ENCODE results near the gene RNF125. TPM values are rescaled to one million over a fixed set of nuclear protein-coding genes. Genes with fewer than 3 reads are reported as not detected.

The RNF125 gene
- total and polyA plus RNA-seq, 10 of the 15 experiments (the other 5 are each of a cell fraction or from before 2014, with no cell fraction given): 0.79 to 3.9 (median 2.9) TPM

DNA sequence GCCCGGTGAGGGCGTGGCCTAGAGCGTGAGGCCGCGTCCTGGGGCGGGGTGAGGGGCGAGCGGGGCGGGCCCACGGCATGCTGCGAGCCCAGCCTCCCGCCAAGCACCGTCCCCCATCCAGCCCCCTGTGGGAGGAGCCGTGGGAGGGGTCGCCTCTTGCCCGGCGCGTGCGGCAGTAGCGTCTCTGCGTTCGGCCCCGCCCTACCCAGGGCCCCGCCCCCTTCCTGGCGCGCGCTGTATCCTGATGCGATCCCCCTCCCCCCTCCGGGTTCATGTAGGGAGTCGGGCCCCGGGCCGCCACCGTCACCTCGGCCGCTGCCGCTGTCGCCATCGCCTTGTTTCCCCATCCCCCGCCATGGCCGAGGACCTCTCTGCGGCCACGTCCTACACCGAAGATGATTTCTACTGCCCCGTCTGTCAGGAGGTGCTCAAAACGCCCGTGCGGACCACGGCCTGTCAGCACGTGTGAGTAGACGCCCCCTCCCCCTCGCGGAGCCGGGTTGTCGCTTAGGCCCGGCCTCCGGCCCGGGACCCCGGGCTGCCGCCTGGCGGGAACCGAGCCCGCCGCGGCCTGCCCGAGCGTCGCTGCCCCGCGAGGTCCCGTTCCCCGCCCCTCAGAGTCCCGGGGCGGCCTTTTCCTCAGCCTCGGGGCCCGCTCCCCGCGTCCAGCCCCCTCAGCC lies 73.9 kb downstream of the RNF125 start (continued):
- TF ChIP-seq, protein P1, sequence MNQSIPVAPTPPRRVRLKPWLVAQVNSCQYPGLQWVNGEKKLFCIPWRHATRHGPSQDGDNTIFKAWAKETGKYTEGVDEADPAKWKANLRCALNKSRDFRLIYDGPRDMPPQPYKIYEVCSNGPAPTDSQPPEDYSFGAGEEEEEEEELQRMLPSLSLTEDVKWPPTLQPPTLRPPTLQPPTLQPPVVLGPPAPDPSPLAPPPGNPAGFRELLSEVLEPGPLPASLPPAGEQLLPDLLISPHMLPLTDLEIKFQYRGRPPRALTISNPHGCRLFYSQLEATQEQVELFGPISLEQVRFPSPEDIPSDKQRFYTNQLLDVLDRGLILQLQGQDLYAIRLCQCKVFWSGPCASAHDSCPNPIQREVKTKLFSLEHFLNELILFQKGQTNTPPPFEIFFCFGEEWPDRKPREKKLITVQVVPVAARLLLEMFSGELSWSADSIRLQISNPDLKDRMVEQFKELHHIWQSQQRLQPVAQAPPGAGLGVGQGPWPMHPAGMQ (IDR thresholded peaks at IDR 0.05; ENCODE audit: borderline replicate concordance): no peak
- TF ChIP-seq, protein P2, sequence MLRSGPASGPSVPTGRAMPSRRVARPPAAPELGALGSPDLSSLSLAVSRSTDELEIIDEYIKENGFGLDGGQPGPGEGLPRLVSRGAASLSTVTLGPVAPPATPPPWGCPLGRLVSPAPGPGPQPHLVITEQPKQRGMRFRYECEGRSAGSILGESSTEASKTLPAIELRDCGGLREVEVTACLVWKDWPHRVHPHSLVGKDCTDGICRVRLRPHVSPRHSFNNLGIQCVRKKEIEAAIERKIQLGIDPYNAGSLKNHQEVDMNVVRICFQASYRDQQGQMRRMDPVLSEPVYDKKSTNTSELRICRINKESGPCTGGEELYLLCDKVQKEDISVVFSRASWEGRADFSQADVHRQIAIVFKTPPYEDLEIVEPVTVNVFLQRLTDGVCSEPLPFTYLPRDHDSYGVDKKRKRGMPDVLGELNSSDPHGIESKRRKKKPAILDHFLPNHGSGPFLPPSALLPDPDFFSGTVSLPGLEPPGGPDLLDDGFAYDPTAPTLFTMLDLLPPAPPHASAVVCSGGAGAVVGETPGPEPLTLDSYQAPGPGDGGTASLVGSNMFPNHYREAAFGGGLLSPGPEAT (IDR thresholded peaks at IDR 0.05; ENCODE audit: low read depth): no peak
- TF ChIP-seq, protein P3, sequence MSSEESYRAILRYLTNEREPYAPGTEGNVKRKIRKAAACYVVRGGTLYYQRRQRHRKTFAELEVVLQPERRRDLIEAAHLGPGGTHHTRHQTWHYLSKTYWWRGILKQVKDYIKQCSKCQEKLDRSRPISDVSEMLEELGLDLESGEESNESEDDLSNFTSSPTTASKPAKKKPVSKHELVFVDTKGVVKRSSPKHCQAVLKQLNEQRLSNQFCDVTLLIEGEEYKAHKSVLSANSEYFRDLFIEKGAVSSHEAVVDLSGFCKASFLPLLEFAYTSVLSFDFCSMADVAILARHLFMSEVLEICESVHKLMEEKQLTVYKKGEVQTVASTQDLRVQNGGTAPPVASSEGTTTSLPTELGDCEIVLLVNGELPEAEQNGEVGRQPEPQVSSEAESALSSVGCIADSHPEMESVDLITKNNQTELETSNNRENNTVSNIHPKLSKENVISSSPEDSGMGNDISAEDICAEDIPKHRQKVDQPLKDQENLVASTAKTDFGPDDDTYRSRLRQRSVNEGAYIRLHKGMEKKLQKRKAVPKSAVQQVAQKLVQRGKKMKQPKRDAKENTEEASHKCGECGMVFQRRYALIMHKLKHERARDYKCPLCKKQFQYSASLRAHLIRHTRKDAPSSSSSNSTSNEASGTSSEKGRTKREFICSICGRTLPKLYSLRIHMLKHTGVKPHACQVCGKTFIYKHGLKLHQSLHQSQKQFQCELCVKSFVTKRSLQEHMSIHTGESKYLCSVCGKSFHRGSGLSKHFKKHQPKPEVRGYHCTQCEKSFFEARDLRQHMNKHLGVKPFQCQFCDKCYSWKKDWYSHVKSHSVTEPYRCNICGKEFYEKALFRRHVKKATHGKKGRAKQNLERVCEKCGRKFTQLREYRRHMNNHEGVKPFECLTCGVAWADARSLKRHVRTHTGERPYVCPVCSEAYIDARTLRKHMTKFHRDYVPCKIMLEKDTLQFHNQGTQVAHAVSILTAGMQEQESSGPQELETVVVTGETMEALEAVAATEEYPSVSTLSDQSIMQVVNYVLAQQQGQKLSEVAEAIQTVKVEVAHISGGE (CRISPR knock-in tag; IDR thresholded peaks at IDR 0.05): no peak
- TF ChIP-seq CREB1 (IDR thresholded peaks at IDR 0.05; ENCODE audit: low read depth): peak; percentile 75
- no peak for TF ChIP-seq CBFB (IDR thresholded peaks at IDR 0.05; ENCODE audit: low read depth)
- TF ChIP-seq, protein P4, sequence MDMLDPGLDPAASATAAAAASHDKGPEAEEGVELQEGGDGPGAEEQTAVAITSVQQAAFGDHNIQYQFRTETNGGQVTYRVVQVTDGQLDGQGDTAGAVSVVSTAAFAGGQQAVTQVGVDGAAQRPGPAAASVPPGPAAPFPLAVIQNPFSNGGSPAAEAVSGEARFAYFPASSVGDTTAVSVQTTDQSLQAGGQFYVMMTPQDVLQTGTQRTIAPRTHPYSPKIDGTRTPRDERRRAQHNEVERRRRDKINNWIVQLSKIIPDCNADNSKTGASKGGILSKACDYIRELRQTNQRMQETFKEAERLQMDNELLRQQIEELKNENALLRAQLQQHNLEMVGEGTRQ (IDR thresholded peaks at IDR 0.05; ENCODE audit: borderline replicate concordance, low read depth, low read length): no peak
- no peak for TF ChIP-seq SUZ12 (IDR thresholded peaks at IDR 0.05; ENCODE audit: unreplicated experiment)
- no peak for TF ChIP-seq SPI1 (IDR thresholded peaks at IDR 0.05; ENCODE audit: borderline replicate concordance, insufficient read depth, low read depth, low read length)
- TF ChIP-seq LARP7 (IDR thresholded peaks at IDR 0.05): peak; percentile 92
- TF ChIP-seq, protein P5, sequence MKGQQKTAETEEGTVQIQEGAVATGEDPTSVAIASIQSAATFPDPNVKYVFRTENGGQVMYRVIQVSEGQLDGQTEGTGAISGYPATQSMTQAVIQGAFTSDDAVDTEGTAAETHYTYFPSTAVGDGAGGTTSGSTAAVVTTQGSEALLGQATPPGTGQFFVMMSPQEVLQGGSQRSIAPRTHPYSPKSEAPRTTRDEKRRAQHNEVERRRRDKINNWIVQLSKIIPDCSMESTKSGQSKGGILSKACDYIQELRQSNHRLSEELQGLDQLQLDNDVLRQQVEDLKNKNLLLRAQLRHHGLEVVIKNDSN (IDR thresholded peaks at IDR 0.05; ENCODE audit: borderline replicate concordance, extremely low read length, insufficient read depth, low read depth, low read length): no peak
- 0 out of 2 replicates have a peak, but pooled peaks have one; percentile 33 for TF ChIP-seq TCF12 (IDR thresholded peaks at IDR 0.05; ENCODE audit: low read depth, low read length)
- no peak for TF ChIP-seq RBBP5 (conservative IDR thresholded peaks at IDR 0.05)
- TF ChIP-seq MEF2B (IDR thresholded peaks at IDR 0.05; ENCODE audit: partially characterized antibody, poor library complexity, severe bottlenecking): no peak
- no peak for TF ChIP-seq NFIC (IDR thresholded peaks at IDR 0.05; ENCODE audit: low read depth, low read length)
- no peak for TF ChIP-seq PAX8 (IDR thresholded peaks at IDR 0.05)
- peak; percentile 89 for TF ChIP-seq POLR2AphosphoS5 (IDR thresholded peaks at IDR 0.05; ENCODE audit: low read length)
- TF ChIP-seq ESRRA (IDR thresholded peaks at IDR 0.05; ENCODE audit: low read length): no peak
- no peak for TF ChIP-seq RELA (IDR thresholded peaks at IDR 0.05; ENCODE audit: borderline replicate concordance, partially characterized antibody)
- no peak for TF ChIP-seq FOXM1 (IDR thresholded peaks at IDR 0.05; ENCODE audit: low read depth, low read length)

All from GM12878 (cell line).